OCI-LY1 (cell line): ENCODE results near the gene KIF25.

Experiments
- CTCF ChIP-seq: fragments of 200-600 bp; sonication (generic), shearing (Covaris generic); IDR thresholded peaks from 2 replicates; pipeline ENCODE4 v1.5.1; 2017; ENCODE audit warnings: mild to moderate bottlenecking, antibody characterized with exemption, low read length, moderate library complexity, mixed read lengths
- EZH2 ChIP-seq: fragments of 200-600 bp; sonication (generic), shearing (Covaris generic); IDR thresholded peaks from 2 replicates; pipeline ENCODE4 v1.8.0; 2017; ENCODE audit warnings: borderline replicate concordance, mixed run types, mild to moderate bottlenecking, antibody characterized with exemption, low read length, moderate library complexity, mixed read lengths

DNA sequence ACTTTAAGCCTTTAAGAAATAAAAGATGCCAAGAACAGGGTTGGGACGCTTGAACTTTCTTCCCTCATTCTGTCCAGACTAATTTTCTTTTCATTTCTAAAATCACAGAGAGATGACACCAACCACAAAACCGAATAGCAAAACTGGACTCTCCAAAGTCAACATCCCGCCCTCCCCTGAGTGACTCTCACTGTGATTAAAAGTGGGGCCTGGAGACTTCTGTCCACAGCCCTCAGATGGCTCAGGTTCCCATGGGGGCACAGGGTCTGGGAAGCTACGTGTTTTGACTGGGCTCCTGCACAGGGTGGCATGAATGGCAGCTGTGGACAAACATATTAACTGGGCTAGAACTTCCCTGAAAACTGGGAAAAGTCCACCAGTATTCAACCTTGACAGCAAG lies 75.3 kb downstream of the KIF25 start:
- TF ChIP-seq EZH2: no peak
- TF ChIP-seq CTCF: no peak
